Measurements from ENCODE around the gene IFNK.
"Not testable (repeated sequence)": the region's sequence is repeated elsewhere in the genome, so short reads cannot be mapped to it uniquely, and the experiment has no call there.

IFNK gene

GRCh38 chr9:27495480-27496134 is 28.5 kb upstream of the IFNK start:
- Histone ChIP-seq H3K9me3 (no peaks in the 10 kb centered on the region), H3K27me3 (no peaks in the 10 kb centered on the region), H3K36me3 (no peaks in the 10 kb centered on the region), H3K4me1 (no peaks in the 10 kb centered on the region), H3K4me3 (ENCODE audit: low read depth, low read length) (no peak overlapping the region)
- no peak for DNase-seq
- no peak for TF ChIP-seq CTCF (IDR thresholded peaks at IDR 0.05; ENCODE audit: low read depth, low read length)

GRCh38 chr9:27496135-27496504 is 28.0 kb upstream of the IFNK start:
- Histone ChIP-seq H3K4me3 (ENCODE audit: low read depth, low read length) (no peak overlapping the region), H3K36me3 (no peaks in the 10 kb centered on the region), H3K4me1 (no peaks in the 10 kb centered on the region), H3K9me3 (no peaks in the 10 kb centered on the region), H3K27me3 (no peaks in the 10 kb centered on the region)
- DNase-seq, result no peak
- TF ChIP-seq CTCF (IDR thresholded peaks at IDR 0.05; ENCODE audit: low read depth, low read length), result no peak

GRCh38 chr9:27497883-27498417 is 26.1 kb upstream of the IFNK start:
- no peak for TF ChIP-seq CTCF (IDR thresholded peaks at IDR 0.05; ENCODE audit: low read depth, low read length)
- Histone ChIP-seq H3K36me3 (no peaks in the 10 kb centered on the region), H3K9me3 (no peaks in the 10 kb centered on the region), H3K27me3 (no peaks in the 10 kb centered on the region), H3K4me3 (ENCODE audit: low read depth, low read length) (no peak overlapping the region), H3K4me1 (no peaks in the 10 kb centered on the region)
- DNase-seq, result no peak

- no peak for TF ChIP-seq CTCF (IDR thresholded peaks at IDR 0.05; ENCODE audit: low read depth, low read length)
- Histone ChIP-seq H3K4me1 (no peaks in the 10 kb centered on the region), H3K4me3 (ENCODE audit: low read depth, low read length) (no peak overlapping the region), H3K36me3 (no peaks in the 10 kb centered on the region), H3K9me3 (no peaks in the 10 kb centered on the region), H3K27me3 (no peaks in the 10 kb centered on the region)
- DNase-seq, result no peak
Observed at GRCh38 chr9:27499451-27499850, 24.6 kb upstream of the IFNK start.

- not testable (repeated sequence) for H3K4me3 ChIP-seq (ENCODE audit: low read depth, low read length); H3K4me1 ChIP-seq; H3K9me3 ChIP-seq; DNase-seq; H3K27me3 ChIP-seq; H3K36me3 ChIP-seq
Observed at GRCh38 chr9:27500902-27501301, 23.2 kb upstream of the IFNK start.

- H3K9me3 ChIP-seq, result no peaks in the 10 kb centered on the region
- DNase-seq, result no peak
- no peaks in the 10 kb centered on the region for H3K4me1 ChIP-seq
- no peaks in the 10 kb centered on the region for H3K36me3 ChIP-seq
- TF ChIP-seq CTCF (IDR thresholded peaks at IDR 0.05; ENCODE audit: low read depth, low read length), result no peak
- H3K4me3 ChIP-seq (ENCODE audit: low read depth, low read length), result no peak overlapping the region
- H3K27me3 ChIP-seq, result no peaks in the 10 kb centered on the region
Observed at GRCh38 chr9:27503623-27504022, 20.5 kb upstream of the IFNK start.
